Measurements from ENCODE around the gene RAVER1.

RAVER1 gene

DNA sequence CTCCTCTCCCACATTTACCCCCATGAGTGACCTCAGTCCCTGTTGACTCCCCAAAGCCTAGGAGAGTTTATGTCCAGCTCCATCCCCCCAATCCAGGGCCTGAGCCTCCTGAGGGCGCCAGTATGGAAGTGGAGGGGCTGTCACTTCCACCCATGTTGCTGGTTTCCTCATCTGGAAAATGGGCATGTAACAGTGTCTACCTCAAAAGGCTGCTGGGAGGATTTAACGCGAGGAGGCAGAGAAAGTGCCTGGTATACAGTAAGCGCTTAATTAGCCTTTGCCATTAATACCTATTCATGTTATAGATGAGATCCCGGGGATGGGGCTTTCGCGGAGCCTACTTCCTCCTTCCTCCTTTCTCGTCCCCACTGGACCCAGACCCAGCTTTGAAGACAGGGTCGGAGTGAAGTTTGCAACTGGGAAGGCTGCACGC, 46.6 kb upstream of the RAVER1 start:
- Histone ChIP-seq H3K36me3 (ENCODE audit: control insufficient read depth in 2 of 2, insufficient read depth in 1 of 2, low read length in 2 of 2) (peaks cover 17 to 19% of the 10 kb centered on the region in 2 experiments; a peak in 2 of 3 replicates), H3K9me3 (ENCODE audit: control insufficient read depth, insufficient read depth, low read depth, low read length) (no peaks in the 10 kb centered on the region), H3K4me3 (ENCODE audit: low read depth, low read length) (peak overlapping the region; percentile 93), H3K4me1 (ENCODE audit: control insufficient read depth, insufficient read depth, low read length) (no peaks in the 10 kb centered on the region), H3K27ac (ENCODE audit: extremely low read depth, low read depth, low read length) (peak overlapping the region; percentile 71; the same call in 1 of the 2 replicates)
- POLR2A ChIA-PET = interaction anchor here (0.6 to 2.8 kb wide), 30 partner anchors 8 to 265 kb away, joined by 3 to 32 read pairs (median 6); partner anchors contain the start of genes CDC37, FDX2, ICAM1 and ICAM5
- no peak for TF ChIP-seq ZNF600 (tag by site-specific recombination; IDR thresholded peaks at IDR 0.05)
- no peak for TF ChIP-seq ZNF324 (tag by site-specific recombination; IDR thresholded peaks at IDR 0.05)
- no peak for TF ChIP-seq ZNF121 (tag by site-specific recombination; IDR thresholded peaks at IDR 0.05)
- TF ChIP-seq ZNF670 (tag by site-specific recombination; IDR thresholded peaks at IDR 0.05; ENCODE audit: low read depth) = no peak
- TF ChIP-seq KLF16 (tag by site-specific recombination; IDR thresholded peaks at IDR 0.05) = no peak
- no peak for TF ChIP-seq ZNF624 (tag by site-specific recombination; IDR thresholded peaks at IDR 0.05)
- 0 out of 2 replicates have a peak, but pooled peaks have one; percentile 15 for TF ChIP-seq ZBTB48 (tag by site-specific recombination; IDR thresholded peaks at IDR 0.05)
- TF ChIP-seq ZNF416 (tag by site-specific recombination; IDR thresholded peaks at IDR 0.05) = no peak
- peak; percentile 97; the same call in 1 of the 2 replicates for TF ChIP-seq ZNF792 (tag by site-specific recombination; IDR thresholded peaks at IDR 0.05)
- 0 out of 2 replicates have a peak, but pooled peaks have one; percentile 69 for TF ChIP-seq MZF1 (tag by site-specific recombination; IDR thresholded peaks at IDR 0.05; ENCODE audit: borderline replicate concordance)
- no peak for TF ChIP-seq MYNN (tag by site-specific recombination; IDR thresholded peaks at IDR 0.05; ENCODE audit: borderline replicate concordance)
- TF ChIP-seq, protein P1, sequence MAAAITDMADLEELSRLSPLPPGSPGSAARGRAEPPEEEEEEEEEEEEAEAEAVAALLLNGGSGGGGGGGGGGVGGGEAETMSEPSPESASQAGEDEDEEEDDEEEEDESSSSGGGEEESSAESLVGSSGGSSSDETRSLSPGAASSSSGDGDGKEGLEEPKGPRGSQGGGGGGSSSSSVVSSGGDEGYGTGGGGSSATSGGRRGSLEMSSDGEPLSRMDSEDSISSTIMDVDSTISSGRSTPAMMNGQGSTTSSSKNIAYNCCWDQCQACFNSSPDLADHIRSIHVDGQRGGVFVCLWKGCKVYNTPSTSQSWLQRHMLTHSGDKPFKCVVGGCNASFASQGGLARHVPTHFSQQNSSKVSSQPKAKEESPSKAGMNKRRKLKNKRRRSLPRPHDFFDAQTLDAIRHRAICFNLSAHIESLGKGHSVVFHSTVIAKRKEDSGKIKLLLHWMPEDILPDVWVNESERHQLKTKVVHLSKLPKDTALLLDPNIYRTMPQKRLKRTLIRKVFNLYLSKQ (tag by site-specific recombination; IDR thresholded peaks at IDR 0.05; ENCODE audit: borderline replicate concordance) = no peak
- TF ChIP-seq ZNF521 (tag by site-specific recombination; IDR thresholded peaks at IDR 0.05) = no peak
- TF ChIP-seq ZNF501 (tag by site-specific recombination; IDR thresholded peaks at IDR 0.05) = 0 out of 2 replicates have a peak, but pooled peaks have one; percentile 42
- TF ChIP-seq PRDM1 (tag by site-specific recombination; IDR thresholded peaks at IDR 0.05) = no peak
- TF ChIP-seq ZNF843 (tag by site-specific recombination; IDR thresholded peaks at IDR 0.05) = 0 out of 2 replicates have a peak, but pooled peaks have one; percentile 35
- TF ChIP-seq, protein P2, sequence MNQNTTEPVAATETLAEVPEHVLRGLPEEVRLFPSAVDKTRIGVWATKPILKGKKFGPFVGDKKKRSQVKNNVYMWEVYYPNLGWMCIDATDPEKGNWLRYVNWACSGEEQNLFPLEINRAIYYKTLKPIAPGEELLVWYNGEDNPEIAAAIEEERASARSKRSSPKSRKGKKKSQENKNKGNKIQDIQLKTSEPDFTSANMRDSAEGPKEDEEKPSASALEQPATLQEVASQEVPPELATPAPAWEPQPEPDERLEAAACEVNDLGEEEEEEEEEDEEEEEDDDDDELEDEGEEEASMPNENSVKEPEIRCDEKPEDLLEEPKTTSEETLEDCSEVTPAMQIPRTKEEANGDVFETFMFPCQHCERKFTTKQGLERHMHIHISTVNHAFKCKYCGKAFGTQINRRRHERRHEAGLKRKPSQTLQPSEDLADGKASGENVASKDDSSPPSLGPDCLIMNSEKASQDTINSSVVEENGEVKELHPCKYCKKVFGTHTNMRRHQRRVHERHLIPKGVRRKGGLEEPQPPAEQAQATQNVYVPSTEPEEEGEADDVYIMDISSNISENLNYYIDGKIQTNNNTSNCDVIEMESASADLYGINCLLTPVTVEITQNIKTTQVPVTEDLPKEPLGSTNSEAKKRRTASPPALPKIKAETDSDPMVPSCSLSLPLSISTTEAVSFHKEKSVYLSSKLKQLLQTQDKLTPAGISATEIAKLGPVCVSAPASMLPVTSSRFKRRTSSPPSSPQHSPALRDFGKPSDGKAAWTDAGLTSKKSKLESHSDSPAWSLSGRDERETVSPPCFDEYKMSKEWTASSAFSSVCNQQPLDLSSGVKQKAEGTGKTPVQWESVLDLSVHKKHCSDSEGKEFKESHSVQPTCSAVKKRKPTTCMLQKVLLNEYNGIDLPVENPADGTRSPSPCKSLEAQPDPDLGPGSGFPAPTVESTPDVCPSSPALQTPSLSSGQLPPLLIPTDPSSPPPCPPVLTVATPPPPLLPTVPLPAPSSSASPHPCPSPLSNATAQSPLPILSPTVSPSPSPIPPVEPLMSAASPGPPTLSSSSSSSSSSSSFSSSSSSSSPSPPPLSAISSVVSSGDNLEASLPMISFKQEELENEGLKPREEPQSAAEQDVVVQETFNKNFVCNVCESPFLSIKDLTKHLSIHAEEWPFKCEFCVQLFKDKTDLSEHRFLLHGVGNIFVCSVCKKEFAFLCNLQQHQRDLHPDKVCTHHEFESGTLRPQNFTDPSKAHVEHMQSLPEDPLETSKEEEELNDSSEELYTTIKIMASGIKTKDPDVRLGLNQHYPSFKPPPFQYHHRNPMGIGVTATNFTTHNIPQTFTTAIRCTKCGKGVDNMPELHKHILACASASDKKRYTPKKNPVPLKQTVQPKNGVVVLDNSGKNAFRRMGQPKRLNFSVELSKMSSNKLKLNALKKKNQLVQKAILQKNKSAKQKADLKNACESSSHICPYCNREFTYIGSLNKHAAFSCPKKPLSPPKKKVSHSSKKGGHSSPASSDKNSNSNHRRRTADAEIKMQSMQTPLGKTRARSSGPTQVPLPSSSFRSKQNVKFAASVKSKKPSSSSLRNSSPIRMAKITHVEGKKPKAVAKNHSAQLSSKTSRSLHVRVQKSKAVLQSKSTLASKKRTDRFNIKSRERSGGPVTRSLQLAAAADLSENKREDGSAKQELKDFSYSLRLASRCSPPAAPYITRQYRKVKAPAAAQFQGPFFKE (tag by site-specific recombination; IDR thresholded peaks at IDR 0.05; ENCODE audit: borderline replicate concordance) = no peak
- TF ChIP-seq ZNF660 (tag by site-specific recombination; IDR thresholded peaks at IDR 0.05) = 0 out of 2 replicates have a peak, but pooled peaks have one; percentile 76
- TF ChIP-seq KLF10 (tag by site-specific recombination; IDR thresholded peaks at IDR 0.05) = 0 out of 2 replicates have a peak, but pooled peaks have one; percentile 40
- CTCF ChIA-PET = interaction anchor here (0.5 to 2.0 kb wide), 8 partner anchors 9 to 130 kb away, joined by 3 to 18 read pairs (median 4); partner anchors contain the start of genes CDC37 and ICAM1

All from HEK293 (cell line).